NCI-H2171 (cell line): ENCODE results near the gene PIGZ.

Experiments used
- DNase-seq: peaks from one replicate; lab custom pipeline; 2025; lab: John Stamatoyannopoulos, UW

Gene PIGZ, protein sequence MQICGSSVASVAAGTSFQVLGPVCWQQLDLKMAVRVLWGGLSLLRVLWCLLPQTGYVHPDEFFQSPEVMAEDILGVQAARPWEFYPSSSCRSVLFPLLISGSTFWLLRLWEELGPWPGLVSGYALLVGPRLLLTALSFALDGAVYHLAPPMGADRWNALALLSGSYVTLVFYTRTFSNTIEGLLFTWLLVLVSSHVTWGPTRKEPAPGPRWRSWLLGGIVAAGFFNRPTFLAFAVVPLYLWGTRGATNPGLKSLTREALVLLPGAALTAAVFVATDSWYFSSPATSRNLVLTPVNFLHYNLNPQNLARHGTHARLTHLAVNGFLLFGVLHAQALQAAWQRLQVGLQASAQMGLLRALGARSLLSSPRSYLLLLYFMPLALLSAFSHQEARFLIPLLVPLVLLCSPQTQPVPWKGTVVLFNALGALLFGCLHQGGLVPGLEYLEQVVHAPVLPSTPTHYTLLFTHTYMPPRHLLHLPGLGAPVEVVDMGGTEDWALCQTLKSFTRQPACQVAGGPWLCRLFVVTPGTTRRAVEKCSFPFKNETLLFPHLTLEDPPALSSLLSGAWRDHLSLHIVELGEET

DNA sequence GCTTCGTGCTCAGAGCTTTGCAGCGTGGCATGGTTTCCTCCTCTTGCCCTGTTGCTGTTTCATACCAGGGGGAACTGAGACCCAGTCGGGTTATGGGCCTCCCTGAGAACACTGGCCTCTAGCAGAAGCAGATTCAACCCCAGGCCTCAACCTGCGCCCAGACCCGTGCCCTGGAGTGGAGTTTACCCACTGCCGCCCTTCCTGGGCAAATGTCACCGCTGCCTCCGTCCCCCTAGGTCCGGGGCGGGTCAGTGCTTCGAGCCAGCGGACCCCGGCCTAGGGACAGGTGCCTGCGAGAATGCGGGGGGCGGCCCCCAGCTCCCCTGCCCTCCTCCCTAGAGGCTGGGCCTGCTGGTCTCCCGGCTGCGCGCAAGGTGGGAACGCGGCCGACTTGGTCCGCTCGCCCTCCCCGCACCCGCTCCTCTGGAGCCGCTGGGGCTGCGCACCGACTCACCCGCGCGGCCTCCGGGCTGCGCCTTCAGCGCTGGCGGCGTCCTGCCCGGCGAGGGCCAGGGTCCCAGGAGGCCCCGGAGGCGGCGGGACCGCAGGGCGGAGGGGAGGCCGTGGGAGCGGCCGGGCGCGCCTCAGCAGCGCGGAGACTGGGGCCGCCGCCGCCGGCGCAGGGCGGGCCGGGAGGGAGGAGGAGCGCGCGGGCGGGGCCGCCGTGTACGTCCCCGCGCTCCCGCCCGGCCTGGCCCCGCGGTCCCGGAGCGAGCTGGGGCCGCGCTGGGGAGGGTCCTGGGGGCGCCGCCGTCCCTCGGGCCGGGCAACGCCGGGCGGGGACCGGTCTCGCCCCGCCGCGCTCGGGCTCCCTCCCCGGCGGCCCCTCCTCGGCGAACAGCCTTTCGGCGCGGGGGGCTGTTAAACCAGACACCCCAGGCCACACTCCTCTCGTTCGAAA lies at the start of gene PIGZ:
TSS of gene PIGZ (minus strand) at position 601 of the 901 bp plus-strand sequence. CDS start 16,802 bp downstream, outside the sequence.
- peak; percentile 38 for DNase-seq

DNA sequence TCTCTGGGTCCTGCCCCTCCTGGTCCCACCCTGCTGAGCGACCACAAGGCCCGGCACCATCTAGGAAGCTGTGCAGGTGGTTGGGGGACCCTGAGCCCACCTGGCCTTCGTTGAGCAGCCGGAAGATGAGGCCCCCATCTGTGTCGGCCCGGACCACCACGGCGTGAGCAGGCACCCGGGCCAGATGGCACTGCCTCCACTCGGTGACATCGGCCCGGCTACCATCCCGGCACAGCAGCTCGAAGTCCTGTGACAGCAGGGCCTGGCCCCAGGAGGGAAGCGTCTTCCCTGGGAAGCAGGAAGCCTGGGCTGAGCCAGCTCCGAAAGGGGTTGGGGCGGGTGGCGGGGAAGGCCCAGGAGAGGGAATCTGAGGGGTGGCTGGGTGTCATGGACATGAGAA lies 48.4 kb upstream of the PIGZ start:
- DNase-seq = peak; percentile 10

DNA sequence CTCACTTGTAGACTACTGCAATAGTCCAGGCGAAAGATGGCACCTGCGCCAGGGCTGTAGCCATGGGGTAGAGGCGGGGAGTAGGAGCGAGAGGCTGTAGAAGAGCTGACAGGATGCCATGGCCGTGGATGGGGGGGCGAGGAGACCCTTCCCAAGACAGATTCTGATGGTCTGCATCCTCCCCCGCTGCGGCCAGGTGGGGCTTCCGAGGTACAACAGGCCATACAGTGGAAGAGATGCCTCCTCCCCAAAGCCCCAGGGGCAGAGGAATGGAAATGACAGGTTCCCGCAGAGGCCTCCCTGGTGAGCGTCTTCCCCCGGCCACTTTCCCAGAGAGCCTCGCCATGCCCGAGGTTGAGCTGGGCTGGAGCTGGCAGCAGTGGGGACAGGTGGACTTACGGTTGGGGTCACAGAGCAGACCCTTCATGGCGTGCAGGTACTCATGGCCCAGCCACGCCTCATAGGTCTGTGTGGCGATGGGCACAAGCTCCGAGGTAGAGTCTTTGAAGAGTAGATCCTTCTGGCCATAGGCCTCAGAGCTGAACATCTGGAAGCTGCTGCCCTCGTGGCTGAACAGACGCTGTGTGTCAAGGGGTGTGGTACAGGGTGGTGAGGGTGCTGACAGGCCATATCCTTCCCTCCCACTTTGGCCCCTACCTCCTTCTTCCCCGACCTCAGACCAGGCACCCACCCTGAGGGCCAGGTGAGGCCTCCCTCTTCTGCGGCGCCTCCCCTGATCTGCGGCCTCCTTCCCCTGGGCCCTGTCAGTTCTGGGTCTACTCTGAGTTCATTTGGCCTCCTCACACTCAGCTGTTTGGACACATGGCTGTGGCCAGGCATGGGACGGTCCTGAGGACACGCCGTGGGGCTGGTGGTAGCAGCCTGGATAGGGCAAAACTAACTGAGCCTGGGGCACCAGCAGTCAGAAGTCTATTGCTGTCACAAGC lies 47.4 kb upstream of the PIGZ start:
- DNase-seq = no peak

DNA sequence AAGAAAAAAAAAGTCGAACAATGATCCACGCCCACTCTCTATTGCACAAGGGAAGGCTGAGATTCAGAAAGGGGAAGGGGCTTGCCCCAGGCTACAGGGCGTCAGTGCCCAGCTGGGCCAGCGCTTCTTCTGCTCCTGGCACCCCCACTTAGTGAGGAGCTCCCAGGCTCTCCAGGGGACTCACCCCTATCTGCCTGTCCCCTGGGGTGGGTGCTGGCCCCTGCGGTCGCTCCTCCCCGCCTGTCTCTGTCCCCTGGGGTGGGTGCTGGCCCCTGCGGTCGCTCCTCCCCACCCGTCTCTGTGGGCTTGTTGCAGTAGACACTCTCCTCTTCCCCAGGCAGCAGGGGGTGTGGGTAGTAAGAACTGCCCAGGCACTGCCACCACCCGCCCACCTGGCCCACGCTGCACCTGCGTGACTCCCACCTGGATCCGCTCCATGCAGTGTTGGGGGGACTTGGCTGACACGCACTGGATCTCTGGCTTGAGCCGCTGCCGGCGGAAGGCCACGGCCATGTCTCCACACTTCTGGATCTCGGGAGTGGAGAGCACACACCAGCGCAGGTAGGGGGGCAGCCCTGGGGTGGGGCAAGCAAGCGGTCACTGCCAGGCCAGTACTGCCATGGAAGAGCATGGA lies 46.4 kb upstream of the PIGZ start:
- no peak for DNase-seq

DNA sequence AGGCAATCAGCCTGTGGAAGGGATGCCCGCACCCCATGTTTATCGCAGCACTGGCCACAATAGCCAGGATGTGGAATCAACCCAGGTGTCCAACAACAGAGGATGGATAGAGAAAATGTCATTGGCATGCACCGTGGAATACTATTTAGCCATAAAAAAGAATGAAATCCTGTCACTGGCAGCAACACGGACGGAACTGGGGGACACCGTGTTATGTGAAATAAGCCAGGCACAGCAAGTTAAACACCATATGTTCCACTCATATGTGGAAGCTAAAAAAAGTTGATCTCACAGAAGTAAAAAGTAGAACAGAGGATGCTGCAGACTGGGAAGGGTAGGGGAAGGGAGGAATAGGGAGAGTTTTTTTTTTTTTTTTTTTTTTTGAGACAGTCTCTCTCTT lies 45.4 kb upstream of the PIGZ start:
- no peak for DNase-seq

DNA sequence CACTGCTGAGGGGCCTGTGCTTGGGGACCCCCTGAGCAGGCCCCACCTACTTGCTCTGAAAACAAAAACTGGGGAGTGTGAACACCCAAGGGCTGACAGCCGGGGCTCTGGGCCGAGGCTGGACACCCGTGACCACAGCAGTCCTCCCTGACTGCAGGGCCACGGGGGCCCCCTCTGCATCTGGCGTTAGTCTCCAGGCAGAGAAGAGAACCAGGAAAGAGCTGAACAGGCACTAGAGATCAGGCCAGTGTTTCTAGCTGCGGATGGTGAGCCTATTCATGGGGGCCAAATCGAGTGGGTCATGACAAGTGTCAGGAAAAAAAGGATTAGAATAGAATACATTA lies 43.9 kb upstream of the PIGZ start:
- DNase-seq = no peak

DNA sequence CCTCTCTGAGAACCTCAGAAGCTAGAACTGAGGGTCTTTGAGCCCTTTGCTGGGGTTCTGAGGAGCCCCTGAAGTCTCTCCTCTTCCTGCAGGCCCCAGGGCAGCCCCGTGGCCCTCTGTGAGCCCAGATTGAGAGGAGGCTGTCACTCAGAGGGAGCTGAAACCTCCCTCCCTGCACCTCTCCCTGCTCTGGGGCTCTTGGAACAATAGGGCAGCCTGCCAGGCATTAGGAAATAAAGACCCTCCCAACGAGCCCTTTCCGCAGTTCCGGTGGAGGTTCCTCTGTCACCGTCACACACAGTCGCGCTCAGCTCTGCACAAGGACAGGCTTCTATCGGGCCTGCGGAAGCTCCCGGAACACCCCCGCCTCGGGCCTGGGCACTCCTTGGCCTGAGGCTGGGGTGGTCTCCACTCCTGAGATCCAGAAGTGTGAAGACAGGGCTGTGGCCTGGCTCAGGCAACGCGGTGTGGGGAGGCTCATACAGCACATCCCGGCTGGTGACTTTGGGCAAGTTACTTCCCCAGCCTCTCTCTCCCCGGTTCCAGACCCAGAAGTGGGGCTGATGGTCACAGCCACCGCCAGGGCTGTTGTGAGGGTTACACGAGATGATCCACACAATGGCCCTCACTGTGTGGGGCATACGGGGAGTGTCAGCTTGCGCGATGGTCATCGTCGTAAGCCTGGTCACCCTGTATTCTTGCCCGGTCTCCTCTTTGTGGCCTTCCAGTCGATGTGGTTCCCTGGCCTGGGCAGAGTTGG lies 43.3 kb upstream of the PIGZ start:
- DNase-seq = no peak

DNA sequence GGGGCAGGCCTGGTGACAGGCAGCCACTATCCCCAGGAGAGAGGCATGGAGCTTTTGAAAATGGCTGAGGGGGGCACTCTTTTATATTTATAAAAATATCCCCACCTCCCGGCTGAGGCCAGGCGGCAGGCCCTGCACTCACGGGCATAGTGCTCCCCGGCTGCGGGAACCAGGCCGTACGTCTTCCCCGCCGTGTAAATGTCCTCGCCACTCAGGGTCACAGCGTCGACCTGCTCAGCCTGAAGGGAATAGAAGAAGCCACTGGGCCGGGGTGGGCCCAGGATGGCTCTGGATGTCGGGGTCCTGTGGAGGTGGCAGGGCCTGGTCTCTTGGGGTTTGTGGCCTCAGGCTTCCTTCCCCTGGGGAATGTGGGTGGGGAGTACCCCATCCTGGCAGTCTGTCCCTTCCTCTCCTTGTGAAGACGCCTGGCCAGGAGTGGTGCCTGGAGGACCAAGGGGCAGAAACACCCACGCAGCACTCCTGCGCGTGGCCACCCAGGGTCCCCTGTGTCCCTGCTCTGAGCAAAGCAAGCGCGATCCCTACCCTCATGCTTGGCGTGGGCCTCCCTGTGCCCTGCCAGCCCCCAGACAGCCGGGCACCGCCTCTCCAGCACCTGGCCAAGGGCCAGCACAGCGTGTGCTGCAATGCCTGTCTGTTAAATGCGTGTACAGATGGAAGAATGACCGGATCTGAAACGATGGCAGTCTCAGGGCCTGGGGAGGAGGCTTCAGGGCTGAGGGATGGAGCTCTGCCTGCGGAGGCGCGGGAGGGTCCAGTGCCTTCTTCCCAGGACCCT lies 42.1 kb upstream of the PIGZ start:
- DNase-seq = no peak

DNA sequence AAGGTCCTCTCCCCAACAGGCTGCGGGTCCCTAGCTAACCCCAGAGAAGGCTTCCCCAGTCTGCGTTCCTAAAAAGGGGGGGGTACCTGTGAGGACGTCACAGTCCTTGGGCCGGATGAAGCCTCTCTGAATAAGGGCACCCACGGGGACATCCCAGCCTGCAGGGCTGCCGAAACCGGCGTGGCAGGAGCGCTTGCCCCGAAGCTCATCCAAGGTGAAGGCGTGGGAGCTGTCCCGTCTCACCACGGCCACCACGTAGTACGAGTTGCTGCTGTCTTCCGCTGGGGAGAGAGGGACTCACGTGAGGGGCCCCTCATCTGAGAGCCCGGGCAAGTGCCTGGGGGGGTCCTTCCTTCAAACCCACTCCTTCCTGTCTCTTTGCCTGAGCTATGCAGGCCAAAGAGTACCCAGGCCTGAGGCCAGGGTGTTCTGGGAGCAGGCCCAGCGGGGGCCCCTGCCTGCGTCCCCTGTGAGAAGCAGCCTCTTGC lies 40.9 kb upstream of the PIGZ start:
- no peak for DNase-seq

DNA sequence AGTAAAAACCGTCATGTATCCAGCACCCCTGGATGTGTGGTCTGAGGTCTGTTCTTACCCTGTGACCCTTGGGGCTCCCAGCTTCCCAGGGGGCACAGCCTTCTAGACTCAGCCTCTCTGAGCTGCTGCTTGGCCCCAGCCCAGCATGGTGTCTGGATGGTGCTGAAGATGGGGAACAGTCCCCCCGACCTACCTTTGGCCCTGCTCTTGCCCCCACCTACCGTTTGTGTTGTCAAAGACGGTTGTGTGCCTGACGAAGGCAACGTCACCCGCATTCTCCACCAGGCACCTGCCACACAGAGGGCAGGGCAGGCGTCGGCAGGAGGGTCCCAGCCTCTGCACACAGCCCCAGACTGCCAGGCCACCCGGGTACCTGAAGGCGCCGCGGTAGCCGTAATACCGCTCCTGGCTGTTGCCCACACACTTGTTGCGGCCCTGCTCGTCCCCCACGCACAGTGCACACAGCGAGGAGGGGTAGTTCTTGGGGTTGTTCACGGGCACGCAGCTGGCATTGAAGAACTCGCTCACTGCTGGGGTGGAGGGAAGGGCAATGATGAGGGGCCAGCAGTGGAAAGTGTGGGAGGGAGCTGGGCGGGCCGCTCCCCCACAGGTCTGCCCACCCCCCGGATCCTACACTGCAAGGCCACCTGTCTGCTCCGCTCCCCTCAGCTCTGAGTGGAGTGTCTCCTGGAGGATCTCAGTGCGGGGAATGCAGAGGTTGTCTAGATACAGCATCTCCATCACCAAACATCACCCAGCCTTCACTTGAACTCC lies 40.0 kb upstream of the PIGZ start:
- DNase-seq = no peak

DNA sequence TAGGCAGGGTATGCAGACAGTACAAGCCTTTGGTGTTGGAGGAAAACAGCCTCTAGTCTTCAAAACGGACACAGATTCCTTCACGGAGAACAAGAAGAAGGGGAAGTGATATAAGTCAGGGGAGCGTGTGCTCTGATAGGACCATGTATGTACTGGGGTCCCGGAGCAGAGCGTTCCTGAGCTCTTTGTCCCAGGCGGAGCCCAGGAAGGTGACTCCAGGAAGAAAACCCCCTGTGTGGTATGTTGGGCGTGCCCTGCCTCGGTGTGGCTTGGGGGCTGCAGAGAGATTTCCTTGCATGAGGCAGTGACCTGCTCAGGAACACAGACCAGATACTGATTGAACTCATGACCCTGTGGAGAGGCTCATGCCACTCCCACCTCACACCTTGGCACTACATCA lies 39.3 kb upstream of the PIGZ start:
- no peak for DNase-seq

DNA sequence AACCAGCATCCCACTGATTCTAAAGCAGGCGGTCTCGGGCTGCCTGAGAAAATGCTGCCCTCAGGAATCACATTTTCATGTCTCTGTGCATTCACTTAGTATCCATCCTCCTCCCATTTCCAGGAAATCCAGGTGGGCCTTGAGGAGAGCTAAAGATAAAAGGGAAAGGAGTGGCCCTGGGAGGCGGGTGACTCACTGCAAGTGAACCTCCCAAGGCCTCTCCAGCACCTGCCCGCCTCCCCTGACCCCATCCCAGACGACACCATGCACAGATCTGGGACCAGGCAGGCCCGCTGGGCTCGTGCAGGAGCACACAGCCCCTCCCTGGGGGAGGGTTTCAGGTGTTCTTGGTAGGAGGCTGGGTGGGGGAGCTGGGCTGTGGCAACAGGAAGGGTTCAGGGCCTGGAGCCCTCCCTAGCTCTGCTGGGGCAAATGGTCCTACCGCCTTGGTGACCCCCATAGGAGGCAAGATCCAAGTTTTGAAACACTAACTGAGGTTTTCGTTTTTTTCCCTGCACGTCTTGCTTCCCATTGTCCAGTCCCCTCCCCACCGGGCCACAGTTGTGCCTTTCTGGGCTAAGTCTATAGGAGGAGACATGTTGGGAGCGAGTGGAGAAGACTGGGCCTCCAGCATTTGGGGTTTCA lies 38.8 kb upstream of the PIGZ start:
- DNase-seq = no peak

DNA sequence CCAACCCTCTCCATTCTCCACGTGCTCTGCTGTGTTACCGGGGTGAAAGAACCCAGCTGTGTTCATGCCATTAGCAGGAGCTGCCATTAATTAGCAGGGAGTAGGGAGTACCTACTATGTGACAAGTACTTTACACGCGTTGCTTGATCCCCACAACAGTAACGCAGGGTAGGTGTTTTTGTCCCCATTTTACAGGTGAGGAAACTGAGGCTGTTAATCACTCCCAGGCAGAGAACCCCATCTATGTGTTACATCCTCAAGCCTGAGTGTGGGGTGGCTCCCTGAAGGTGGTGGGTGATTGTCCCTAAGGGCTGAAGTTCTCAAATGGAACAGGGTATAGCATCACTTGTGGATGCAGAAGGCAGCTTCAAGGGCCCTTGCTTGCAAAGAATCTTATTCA lies 38.2 kb upstream of the PIGZ start:
- DNase-seq = no peak

DNA sequence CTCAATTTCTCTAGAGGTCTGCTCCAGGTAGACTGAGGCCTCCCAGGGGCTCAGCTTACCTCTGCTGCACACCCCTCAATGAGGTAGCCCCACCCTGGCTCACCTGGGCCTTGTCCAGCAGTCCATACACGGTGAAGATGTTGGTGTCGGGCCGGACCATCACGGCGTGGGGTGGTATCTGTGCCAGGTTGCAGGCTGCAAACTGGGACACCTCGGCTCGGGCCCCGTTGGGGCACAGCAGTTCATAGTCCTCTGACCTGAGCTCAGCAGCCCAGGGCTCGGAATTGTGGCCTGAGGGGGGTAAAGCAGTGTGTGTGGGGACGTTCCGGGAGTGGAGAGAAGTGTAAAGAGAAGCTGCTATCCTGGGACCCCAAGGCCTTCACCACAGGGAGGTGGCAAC lies 37.8 kb upstream of the PIGZ start:
- DNase-seq = no peak

DNA sequence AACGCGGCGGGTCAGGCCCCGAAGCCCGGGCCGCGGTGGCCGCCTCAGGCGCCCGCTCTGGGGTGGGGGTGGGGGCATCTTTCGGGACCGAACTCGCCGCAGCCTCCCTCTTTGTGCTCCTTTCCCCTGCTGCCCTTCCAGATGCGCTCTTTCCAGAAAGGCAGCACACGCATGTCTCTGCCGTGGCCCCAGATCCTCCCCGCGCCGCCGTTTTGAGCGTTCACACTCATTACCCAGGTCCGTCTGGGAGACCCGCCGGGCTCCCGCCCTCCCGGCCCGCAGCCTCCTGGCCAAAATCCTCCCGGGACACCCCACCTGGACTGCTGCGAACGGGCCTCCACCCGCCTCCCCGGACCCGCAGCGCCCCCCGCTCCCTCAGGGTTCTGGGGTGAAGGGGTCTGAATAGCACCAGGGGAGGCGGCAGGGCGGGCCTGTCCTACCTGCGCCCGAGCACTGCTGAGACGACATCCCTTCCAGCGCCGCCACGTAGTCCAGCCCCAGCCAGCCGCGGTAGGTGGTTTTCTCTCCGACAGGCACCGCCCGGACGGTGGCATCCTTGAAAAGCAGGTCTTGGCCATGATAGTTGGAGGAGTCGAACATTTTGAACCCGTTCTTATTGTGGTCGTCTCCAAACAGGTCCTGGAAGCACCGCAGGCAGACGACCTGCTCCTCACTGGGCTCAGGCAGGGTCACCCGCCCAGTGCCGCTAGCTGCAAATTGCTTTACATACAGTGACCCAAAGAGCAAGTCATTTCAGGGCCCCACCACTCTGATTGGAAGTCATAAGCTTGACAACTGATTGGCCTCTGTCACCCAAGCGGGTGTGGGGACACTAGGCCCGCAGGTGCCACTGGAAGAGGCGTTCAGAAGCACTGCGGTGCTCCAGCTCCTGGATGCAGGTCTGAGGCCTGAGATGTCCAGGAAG lies 35.1 kb upstream of the PIGZ start:
- DNase-seq = peak; percentile 43

DNA sequence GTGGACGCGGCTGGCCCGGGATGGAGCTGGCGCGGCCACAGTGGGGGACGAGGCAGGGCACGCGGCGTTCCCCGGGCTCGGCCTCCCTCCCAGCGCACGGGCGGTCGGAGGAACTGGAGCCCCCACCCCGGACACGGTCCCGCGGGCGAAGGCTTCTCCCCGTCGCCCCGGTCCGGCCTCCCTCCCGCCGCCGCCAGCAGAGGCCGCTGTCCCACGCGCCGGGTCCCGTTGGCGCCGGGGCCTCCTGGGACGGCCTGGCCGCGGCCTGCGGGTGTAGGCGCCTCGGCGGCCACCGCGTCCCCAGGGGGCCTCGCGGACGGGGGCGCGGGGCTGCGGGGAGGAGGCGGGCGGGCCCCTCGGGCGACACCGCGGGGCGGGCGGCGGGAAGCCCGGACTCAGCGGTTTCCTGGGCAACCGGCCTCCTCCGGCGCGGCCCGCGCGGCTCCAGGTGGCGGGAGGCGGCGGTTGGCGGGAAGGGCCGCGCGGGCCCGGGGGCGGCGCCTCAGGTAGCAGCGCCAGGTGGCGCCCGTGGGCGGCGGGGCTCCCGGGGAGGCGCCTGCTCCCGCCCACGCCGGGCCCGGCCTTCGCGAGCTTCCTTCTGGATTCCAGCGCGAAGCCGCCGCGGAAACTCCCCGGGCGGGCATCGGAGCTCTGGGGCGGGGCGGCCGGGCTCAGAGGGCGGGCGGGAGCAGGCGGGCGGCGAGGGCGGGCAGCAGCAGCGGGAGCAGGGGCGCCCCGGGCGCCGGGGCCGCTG lies 34.2 kb upstream of the PIGZ start:
- peak; percentile 91 for DNase-seq
